CD14-positive monocyte (primary cell): ENCODE results near the gene LCOR. TPM values are rescaled to one million over a fixed set of nuclear protein-coding genes. Genes with fewer than 3 reads are reported as not detected.

Source experiments
- DNase-seq, 3 donors: peaks; one replicate each; pipeline ENCODE4 v3.0.0-alpha.2; 2011 to 2022
- H2AFZ ChIP-seq: 2 replicates; pipeline ENCODE4 v1.6.0; 2012; ENCODE audit warnings: mild to moderate bottlenecking, low read depth, low read length, inconsistent platforms; ENCODE audit not compliant: insufficient read depth, poor library complexity, severe bottlenecking
- H3K27ac ChIP-seq, 2 donors: 1 replicate in 1 of 2; 2 replicates in 1 of 2; pipeline ENCODE4 v1.5.1; 2012 to 2013; ENCODE audit warnings: low read length in 2 of 2, control low read depth in 1 of 2, inconsistent platforms in 1 of 2, low read depth in 1 of 2, mild to moderate bottlenecking in 1 of 2
- H3K27me3 ChIP-seq, 2 donors: one replicate each; pipeline versions ENCODE4 v1.6.0 to v1.6.1; 2011 to 2013; ENCODE audit warnings: low read length in 2 of 2; ENCODE audit not compliant: control insufficient read depth in 2 of 2, insufficient read depth in 2 of 2
- H3K36me3 ChIP-seq, 2 donors: replicated peaks in 1 of 2; 1 replicate in 1 of 2; 2 replicates in 1 of 2; pipeline versions ENCODE4 v1.5.1 to v1.6.1; 2012 to 2013; ENCODE audit warnings: low read length in 2 of 2, control low read depth in 1 of 2, inconsistent platforms in 1 of 2, mild to moderate bottlenecking in 1 of 2; ENCODE audit not compliant: insufficient read depth in 2 of 2, control insufficient read depth in 1 of 2
- H3K4me1 ChIP-seq, 2 donors: 1 replicate in 1 of 2; 2 replicates in 1 of 2; pipeline versions ENCODE4 v1.5.1 to v1.6.1; 2012 to 2013; ENCODE audit warnings: low read length in 2 of 2, control low read depth in 1 of 2, inconsistent platforms in 1 of 2, mild to moderate bottlenecking in 1 of 2, moderate library complexity in 1 of 2; ENCODE audit not compliant: insufficient read depth in 2 of 2, control insufficient read depth in 1 of 2
- H3K4me2 ChIP-seq: replicated peaks from 2 replicates; pipeline ENCODE3; 2012; ENCODE audit warnings: low read length, moderate library complexity, mild to moderate bottlenecking; ENCODE audit not compliant: poor library complexity, severe bottlenecking; ENCODE audit errors: extremely low read depth
- H3K4me3 ChIP-seq, 3 experiments: fragments of 200-600 bp in 1 of 3; sonication (generic) in 1 of 3; replicated peaks in 1 of 3; 1 replicate in 2 of 3; 2 replicates in 1 of 3; pipeline ENCODE4 v1.5.1; 2011 to 2013; ENCODE audit warnings: low read length in 3 of 3, mild to moderate bottlenecking in 3 of 3, control low read depth in 2 of 3, low read depth in 2 of 3, inconsistent platforms in 1 of 3, moderate library complexity in 1 of 3
- H3K79me2 ChIP-seq: 2 replicates; pipeline ENCODE4 v1.6.0; 2012; ENCODE audit warnings: mild to moderate bottlenecking, control low read depth, inconsistent platforms, low read length, moderate library complexity; ENCODE audit not compliant: insufficient read depth
- H3K9ac ChIP-seq: 2 replicates; pipeline ENCODE4 v1.6.0; 2017; ENCODE audit warnings: low read length, mild to moderate bottlenecking; ENCODE audit not compliant: insufficient read depth, poor library complexity, severe bottlenecking
- H3K9me3 ChIP-seq, 2 donors: replicated peaks in 1 of 2; 1 replicate in 1 of 2; 2 replicates in 1 of 2; pipeline versions ENCODE4 v1.5.1 to v1.6.1; 2012 to 2013; ENCODE audit warnings: low read length in 2 of 2, control low read depth in 1 of 2; ENCODE audit not compliant: control insufficient read depth in 1 of 2, insufficient read depth in 1 of 2
- H4K20me1 ChIP-seq: 2 replicates; pipeline ENCODE4 v1.6.0; 2012; ENCODE audit warnings: mild to moderate bottlenecking, low read length, control low read depth, moderate library complexity; ENCODE audit not compliant: insufficient read depth
- H3K27ac Mint-ChIP-seq, 7 donors: one replicate each; pipeline ENCODE4 v1.8.0; 2020; ENCODE audit warnings: mild to moderate bottlenecking in 7 of 7, mixed read lengths in 7 of 7, moderate library complexity in 6 of 7, inconsistent platforms in 2 of 7
- H3K27me3 Mint-ChIP-seq, 3 donors: one replicate each; pipeline ENCODE4 v1.8.0; 2021 to 2022; ENCODE audit warnings: low read depth in 3 of 3, mild to moderate bottlenecking in 3 of 3, mixed read lengths in 3 of 3, moderate library complexity in 3 of 3, inconsistent platforms in 1 of 3
- H3K36me3 Mint-ChIP-seq, 2 donors: one replicate each; pipeline ENCODE4 v1.8.0; 2020; ENCODE audit warnings: mixed read lengths in 2 of 2, inconsistent platforms in 1 of 2, mild to moderate bottlenecking in 1 of 2
- H3K4me1 Mint-ChIP-seq: one replicate; pipeline ENCODE4 v1.8.0; 2020; ENCODE audit warnings: mild to moderate bottlenecking, mixed read lengths
- H3K4me3 Mint-ChIP-seq, 2 donors: one replicate each; pipeline ENCODE4 v1.8.0; 2020; ENCODE audit warnings: mild to moderate bottlenecking in 2 of 2, mixed read lengths in 2 of 2, moderate library complexity in 1 of 2
- H3K9me3 Mint-ChIP-seq, 7 donors: one replicate each; pipeline ENCODE4 v1.8.0; 2020 to 2022; ENCODE audit warnings: mixed read lengths in 7 of 7, mild to moderate bottlenecking in 6 of 7, moderate library complexity in 6 of 7, inconsistent platforms in 2 of 7
- WGBS: methylation state at CpG from one replicate; pipeline ENCODE4 v1.1.5; 2013; ENCODE audit warnings: missing lambda C conversion rate; ENCODE audit not compliant: insufficient coverage; 5-methylcytosine and 5-hydroxymethylcytosine counted together
- intact Hi-C, 2 donors: fragments of 100-400 bp; cut with micrococcal nuclease; formaldehyde crosslinking; loops; one replicate each; pipeline versions ENCODE4 v1.15.0 to v1.15.1; 2023
- polyA plus RNA-seq, 3 donors: library from polyadenylated mRNA; depleted of rRNA in 1 of 3; unstranded in 2 of 3; stranded (reverse) in 1 of 3; fragments of 300-500 nt in 2 of 3; fragments of >200 nt in 1 of 3; fragmentation: Illumina TruSeq in 2 of 3; gene quantifications; 1 replicate in 2 of 3; 2 replicates in 1 of 3; pipeline ENCODE4 v1.2.3, GENCODE V29; 2012 to 2021
- TF ChIP-seq, protein P1 (sequence below): fragments of 200-600 bp; IDR thresholded peaks from one replicate; pipeline ENCODE4 v1.8.0; 2022; ENCODE audit warnings: antibody characterized with exemption, mild to moderate bottlenecking

The LCOR gene
- polyA plus RNA-seq, 3 donors = 5.7 to 11.8 (median 10.0) TPM

DNA sequence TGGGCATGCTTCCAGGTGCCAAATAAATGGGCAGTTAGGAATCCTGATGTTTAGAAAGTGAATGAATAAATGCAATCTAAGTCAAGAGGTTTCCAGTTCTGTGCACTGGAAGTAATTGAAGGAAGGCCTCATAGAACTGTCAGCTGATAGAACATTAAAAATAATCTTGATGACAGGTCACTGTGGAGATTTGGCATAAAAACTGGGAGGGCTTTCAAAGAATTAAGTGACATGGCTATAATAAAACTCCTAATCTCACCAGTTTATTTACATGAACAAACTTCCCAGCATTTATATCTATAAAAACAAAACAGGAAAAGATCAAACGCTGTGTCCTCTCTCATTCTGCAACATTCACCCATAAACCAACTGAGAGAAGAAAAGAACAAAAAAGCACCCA lies 183.1 kb downstream of the LCOR start:
- H2AFZ ChIP-seq = no peak overlapping the region
- DNase-seq = no peak
- Mint-ChIP-seq H3K27me3 (peaks cover 0 to 7% (median 2%) of the 10 kb centered on the region in 3 donors), H3K27ac (no peak overlapping the region), H3K9me3 (peaks cover 0 to 3% (median 0%) of the 10 kb centered on the region in 7 donors), H3K4me1 (peaks cover 2% of the 10 kb centered on the region), H3K36me3 (no peaks in the 10 kb centered on the region), H3K4me3 (no peak overlapping the region)
- H3K9me3 ChIP-seq = no peaks in the 10 kb centered on the region
- H3K4me2 ChIP-seq = no peak overlapping the region
- no peaks in the 10 kb centered on the region for H4K20me1 ChIP-seq
- no peak overlapping the region for H3K9ac ChIP-seq
- no peak overlapping the region for H3K27ac ChIP-seq
- no peaks in the 10 kb centered on the region for H3K36me3 ChIP-seq
- WGBS = no CpG with 5 or more reads among the region's 1 CpG
- no peaks in the 10 kb centered on the region for H3K79me2 ChIP-seq
- intact Hi-C loops = no loop called here
- no peak overlapping the region for H3K4me3 ChIP-seq
- no peaks in the 10 kb centered on the region for H3K4me1 ChIP-seq
- TF ChIP-seq, protein P1, sequence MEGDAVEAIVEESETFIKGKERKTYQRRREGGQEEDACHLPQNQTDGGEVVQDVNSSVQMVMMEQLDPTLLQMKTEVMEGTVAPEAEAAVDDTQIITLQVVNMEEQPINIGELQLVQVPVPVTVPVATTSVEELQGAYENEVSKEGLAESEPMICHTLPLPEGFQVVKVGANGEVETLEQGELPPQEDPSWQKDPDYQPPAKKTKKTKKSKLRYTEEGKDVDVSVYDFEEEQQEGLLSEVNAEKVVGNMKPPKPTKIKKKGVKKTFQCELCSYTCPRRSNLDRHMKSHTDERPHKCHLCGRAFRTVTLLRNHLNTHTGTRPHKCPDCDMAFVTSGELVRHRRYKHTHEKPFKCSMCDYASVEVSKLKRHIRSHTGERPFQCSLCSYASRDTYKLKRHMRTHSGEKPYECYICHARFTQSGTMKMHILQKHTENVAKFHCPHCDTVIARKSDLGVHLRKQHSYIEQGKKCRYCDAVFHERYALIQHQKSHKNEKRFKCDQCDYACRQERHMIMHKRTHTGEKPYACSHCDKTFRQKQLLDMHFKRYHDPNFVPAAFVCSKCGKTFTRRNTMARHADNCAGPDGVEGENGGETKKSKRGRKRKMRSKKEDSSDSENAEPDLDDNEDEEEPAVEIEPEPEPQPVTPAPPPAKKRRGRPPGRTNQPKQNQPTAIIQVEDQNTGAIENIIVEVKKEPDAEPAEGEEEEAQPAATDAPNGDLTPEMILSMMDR = no peak
- H3K27me3 ChIP-seq = no peaks in the 10 kb centered on the region

DNA sequence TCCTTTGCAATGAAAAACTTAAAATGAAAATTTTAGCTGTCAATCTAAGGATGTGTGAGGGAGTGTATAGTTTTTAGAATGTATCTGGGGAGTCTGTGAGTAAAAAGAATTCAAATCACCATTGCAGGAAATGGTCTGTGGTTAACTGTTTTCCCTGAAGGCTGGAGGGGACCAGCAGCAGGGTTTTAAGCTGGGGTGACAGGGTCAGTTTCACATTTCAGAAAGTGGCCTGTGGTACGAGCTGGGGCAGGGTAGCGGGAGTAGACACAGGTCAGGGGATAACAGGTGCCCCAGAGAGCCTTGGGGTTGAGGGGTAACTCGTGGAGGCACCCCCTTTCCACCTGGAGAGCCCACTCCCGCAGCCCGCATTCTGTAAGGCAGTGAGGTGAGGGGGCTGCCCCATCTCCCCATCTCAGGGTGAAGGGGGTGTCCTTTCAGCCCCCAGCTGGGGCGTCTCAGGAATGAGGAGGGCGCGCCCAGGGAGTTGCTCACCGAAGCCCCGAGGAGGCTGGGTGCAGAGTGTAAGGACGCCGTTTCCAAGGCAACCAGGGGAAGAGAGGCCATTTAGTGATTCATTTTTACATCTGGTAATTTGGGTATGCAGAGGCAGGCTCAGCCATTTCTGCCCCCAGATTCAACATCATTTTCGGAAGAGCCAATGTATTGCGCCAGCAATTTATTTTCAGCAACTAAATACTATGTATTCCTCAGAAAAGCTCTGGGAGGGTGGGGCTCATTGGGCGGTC lies 184.8 kb downstream of the LCOR start:
- no peaks in the 10 kb centered on the region for H3K79me2 ChIP-seq
- no peak overlapping the region for H3K27ac ChIP-seq
- no peak overlapping the region for H2AFZ ChIP-seq
- peaks cover 6% of the 10 kb centered on the region for H3K4me1 Mint-ChIP-seq
- H3K36me3 Mint-ChIP-seq = no peaks in the 10 kb centered on the region
- DNase-seq = no peak
- H3K9me3 ChIP-seq = no peaks in the 10 kb centered on the region
- no peak overlapping the region for H3K4me3 ChIP-seq
- no peak overlapping the region for H3K4me3 Mint-ChIP-seq
- no peaks in the 10 kb centered on the region for H3K4me1 ChIP-seq
- intact Hi-C loops = no loop called here
- peaks cover 0 to 7% (median 0%) of the 10 kb centered on the region in 3 donors for H3K27me3 Mint-ChIP-seq
- TF ChIP-seq, protein P1 = no peak
- no peaks in the 10 kb centered on the region for H4K20me1 ChIP-seq
- H3K4me2 ChIP-seq = no peak overlapping the region
- WGBS = 52% methylated on average over 9 of the region's 15 CpGs
- peak overlapping the region; percentile 6 for H3K9ac ChIP-seq
- H3K9me3 Mint-ChIP-seq = no peaks in the 10 kb centered on the region
- H3K27me3 ChIP-seq = no peaks in the 10 kb centered on the region
- no peak overlapping the region for H3K27ac Mint-ChIP-seq
- no peaks in the 10 kb centered on the region for H3K36me3 ChIP-seq
